Body of pancreas (tissue), 4 donors: ENCODE measurements around the gene SEC23A.

Experiments
- POLR2A ChIP-seq, 3 donors: fragments of 450-650 bp; IDR thresholded peaks; one replicate each; pipeline ENCODE4 v1.6.1; 2016; ENCODE audit warnings: antibody characterized with exemption in 3 of 3, mild to moderate bottlenecking in 2 of 3
- TF ChIP-seq, protein P1 (sequence below), 7 experiments: fragments of 450-650 bp in 4 of 7; fragments of 200-600 bp in 3 of 7; sonication (generic) in 3 of 7; IDR thresholded peaks; one replicate each; pipeline ENCODE4 v1.5.1; 2016 to 2019; ENCODE audit warnings: antibody characterized with exemption in 7 of 7

DNA sequence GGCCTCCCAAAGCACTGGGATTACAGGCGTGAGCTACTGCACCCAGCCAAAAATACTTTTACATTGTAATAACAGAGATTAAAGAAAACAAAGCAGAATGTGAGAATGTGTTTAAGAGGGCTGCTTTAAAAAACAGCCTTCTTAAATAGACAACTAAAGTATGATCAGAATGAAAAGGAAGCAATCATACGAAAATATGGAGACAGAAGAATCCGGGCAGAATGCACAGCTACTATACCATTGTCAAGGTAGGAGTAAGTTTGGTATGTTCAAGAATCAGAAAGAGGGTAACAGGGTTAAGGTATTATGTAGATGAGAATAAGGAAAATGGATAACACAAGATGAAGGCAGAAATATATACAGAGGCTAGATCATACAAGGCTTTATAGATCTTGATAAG, 8.5 kb downstream of the SEC23A start:
- TF ChIP-seq, protein P1, sequence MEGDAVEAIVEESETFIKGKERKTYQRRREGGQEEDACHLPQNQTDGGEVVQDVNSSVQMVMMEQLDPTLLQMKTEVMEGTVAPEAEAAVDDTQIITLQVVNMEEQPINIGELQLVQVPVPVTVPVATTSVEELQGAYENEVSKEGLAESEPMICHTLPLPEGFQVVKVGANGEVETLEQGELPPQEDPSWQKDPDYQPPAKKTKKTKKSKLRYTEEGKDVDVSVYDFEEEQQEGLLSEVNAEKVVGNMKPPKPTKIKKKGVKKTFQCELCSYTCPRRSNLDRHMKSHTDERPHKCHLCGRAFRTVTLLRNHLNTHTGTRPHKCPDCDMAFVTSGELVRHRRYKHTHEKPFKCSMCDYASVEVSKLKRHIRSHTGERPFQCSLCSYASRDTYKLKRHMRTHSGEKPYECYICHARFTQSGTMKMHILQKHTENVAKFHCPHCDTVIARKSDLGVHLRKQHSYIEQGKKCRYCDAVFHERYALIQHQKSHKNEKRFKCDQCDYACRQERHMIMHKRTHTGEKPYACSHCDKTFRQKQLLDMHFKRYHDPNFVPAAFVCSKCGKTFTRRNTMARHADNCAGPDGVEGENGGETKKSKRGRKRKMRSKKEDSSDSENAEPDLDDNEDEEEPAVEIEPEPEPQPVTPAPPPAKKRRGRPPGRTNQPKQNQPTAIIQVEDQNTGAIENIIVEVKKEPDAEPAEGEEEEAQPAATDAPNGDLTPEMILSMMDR (IDR thresholded peaks at IDR 0.05), result no peak
- no peak for TF ChIP-seq POLR2A (IDR thresholded peaks at IDR 0.05)
